GM12874 (cell line): ENCODE results near the gene TBC1D30.

Experiments used
- CTCF ChIP-seq: IDR thresholded peaks from 2 replicates; pipeline ENCODE4 v1.5.1; 2011; ENCODE audit warnings: low read depth, mild to moderate bottlenecking, control low read depth, low read length, moderate library complexity; ENCODE audit not compliant: insufficient read depth

TBC1D30 gene

GRCh38 chr12:64900540-64900939, 76.1 kb downstream of the TBC1D30 start:
- no peak for TF ChIP-seq CTCF

- no peak for TF ChIP-seq CTCF
These were observed 79.2 kb downstream of the TBC1D30 start for GRCh38 chr12:64903479-64904152.

GRCh38 chr12:64907097-64907496, 82.7 kb downstream of the TBC1D30 start:
- TF ChIP-seq CTCF, result no peak

- TF ChIP-seq CTCF, result no peak
These were observed 84.7 kb downstream of the TBC1D30 start for GRCh38 chr12:64909124-64909523.

- TF ChIP-seq CTCF, result no peak
These were observed 86.6 kb downstream of the TBC1D30 start for GRCh38 chr12:64911081-64911480.

- no peak for TF ChIP-seq CTCF
These were observed 87.5 kb downstream of the TBC1D30 start for GRCh38 chr12:64911912-64912311.

- no peak for TF ChIP-seq CTCF
These were observed 88.2 kb downstream of the TBC1D30 start for GRCh38 chr12:64912516-64913255.
